Body of pancreas (tissue), 4 donors: Measurements from ENCODE around the gene MYOZ2.

ENCODE experiments used
- CTCF ChIP-seq, 7 experiments: fragments of 450-650 bp in 4 of 7; fragments of 200-600 bp in 3 of 7; sonication (generic) in 3 of 7; IDR thresholded peaks; one replicate each; pipeline ENCODE4 v1.5.1; 2016 to 2019; ENCODE audit warnings: antibody characterized with exemption in 7 of 7
- POLR2A ChIP-seq, 3 donors: fragments of 450-650 bp; IDR thresholded peaks; one replicate each; pipeline ENCODE4 v1.6.1; 2016; ENCODE audit warnings: antibody characterized with exemption in 3 of 3, mild to moderate bottlenecking in 2 of 3

- TF ChIP-seq CTCF (IDR thresholded peaks at IDR 0.05) (no peak), POLR2A (IDR thresholded peaks at IDR 0.05) (no peak)
These were observed 30.0 kb upstream of the MYOZ2 start for GRCh38 chr4:119105605-119106004.
